Measurements from ENCODE around the gene SMCO4. TPM values are rescaled to one million over a fixed set of nuclear protein-coding genes. Genes with fewer than 3 reads are reported as not detected.
"Not testable (repeated sequence)": the region's sequence is repeated elsewhere in the genome, so short reads cannot be mapped to it uniquely, and the experiment has no call there.

The SMCO4 gene
- total RNA-seq, 2 donors from 2014 or later: 6.6 to 8.9 TPM

DNA sequence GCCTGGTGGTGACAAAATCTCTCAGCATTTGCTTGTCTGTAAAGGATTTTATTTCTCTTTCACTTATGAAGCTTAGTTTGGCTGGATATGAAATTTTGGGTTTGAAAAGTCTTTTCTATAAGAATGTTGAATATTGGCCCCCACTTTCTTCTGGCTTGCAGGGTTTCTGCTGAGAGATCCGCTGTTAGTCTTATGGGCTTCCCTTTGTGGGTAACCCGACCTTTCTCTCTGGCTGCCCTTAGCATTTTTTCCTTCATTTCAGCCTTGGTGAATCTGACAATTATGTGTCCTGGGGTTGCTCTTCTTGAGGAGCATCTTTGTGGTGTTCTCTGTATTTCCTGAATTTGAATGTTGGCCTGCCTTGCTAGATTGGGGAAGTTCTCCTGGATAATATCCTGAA lies 100.0 kb downstream of the SMCO4 start:
- H3K36me3 Mint-ChIP-seq (ENCODE audit: low read depth); ATAC-seq; H3K4me1 Mint-ChIP-seq; DNase-seq; H3K4me3 Mint-ChIP-seq; H3K27me3 Mint-ChIP-seq; H3K9me3 ChIP-seq (ENCODE audit: control insufficient read depth, low read length, poor library complexity, severe bottlenecking); H3K27ac Mint-ChIP-seq: not testable (repeated sequence)

GRCh38 chr11:93432247-93432646 lies 110.9 kb downstream of the SMCO4 start:
- H3K27me3 Mint-ChIP-seq: no peaks in the 10 kb centered on the region
- no peak overlapping the region for H3K27ac Mint-ChIP-seq
- DNase-seq (no peak), ATAC-seq (no peak)
- H3K36me3 Mint-ChIP-seq (ENCODE audit: low read depth): no peaks in the 10 kb centered on the region
- no peaks in the 10 kb centered on the region for H3K9me3 ChIP-seq (ENCODE audit: control insufficient read depth, low read length, poor library complexity, severe bottlenecking)
- H3K4me3 Mint-ChIP-seq: no peak overlapping the region
- no peaks in the 10 kb centered on the region for H3K4me1 Mint-ChIP-seq

Other genes with a start within 250 kb of the SMCO4 start
- not detected for gene DEUP1, start 212.6 kb downstream of the SMCO4 start, total RNA-seq
- 10 to 100 TPM in 1 of 2 donors, 1 to 10 TPM in 1; 9.3 to 11.9 TPM for gene CEP295, start 118.3 kb upstream of the SMCO4 start, total RNA-seq
- gene TAF1D, start 198.1 kb upstream of the SMCO4 start, total RNA-seq: 100 to 1,000 TPM; 129 to 143 TPM
- 10 to 100 TPM; 12.1 to 13.9 TPM for gene C11orf54, start 198.3 kb upstream of the SMCO4 start, total RNA-seq
- 10 to 100 TPM; 58.5 to 61.8 TPM for gene MED17, start 240.9 kb upstream of the SMCO4 start, total RNA-seq